ENCODE measurements around the gene KCNG3. TPM values are rescaled to one million over a fixed set of nuclear protein-coding genes. Genes with fewer than 3 reads are reported as not detected.

The KCNG3 gene
- total RNA-seq, 2 donors from 2014 or later: 0.84 to 1.5 TPM

- Histone ChIP-seq H3K9ac (ENCODE audit: extremely low read depth, low read length, poor library complexity, severe bottlenecking) (no peak overlapping the region), H3K4me3 (ENCODE audit: low read length) (no peak overlapping the region), H3K9me3 (ENCODE audit: control insufficient read depth, low read length) (no peaks in the 10 kb centered on the region), H3K4me1 (ENCODE audit: control insufficient read depth, insufficient read depth, low read length) (no peaks in the 10 kb centered on the region), H3K36me3 (ENCODE audit: control insufficient read depth, insufficient read depth, low read length) (no peaks in the 10 kb centered on the region), H3K27me3 (ENCODE audit: control insufficient read depth, insufficient read depth, low read length, poor library complexity, severe bottlenecking) (no peaks in the 10 kb centered on the region), H3K27ac (ENCODE audit: low read depth, low read length) (no peak overlapping the region)
- Mint-ChIP-seq H3K27me3 (ENCODE audit: insufficient read depth) (no peaks in the 10 kb centered on the region), H3K27ac (no peak overlapping the region), H3K36me3 (ENCODE audit: low read depth) (no peaks in the 10 kb centered on the region), H3K9me3 (no peaks in the 10 kb centered on the region), H3K4me1 (no peaks in the 10 kb centered on the region), H3K4me3 (no peak overlapping the region)
- 70 to 76% methylated on average over 2 of the region's 2 CpGs for WGBS, 2 experiments (ENCODE audit: insufficient coverage in 1 of 2, insufficient read length in 1 of 2)
- TF ChIP-seq CTCF (conservative IDR thresholded peaks at IDR 0.05): no peak
- no peak for DNase-seq
Observed at GRCh38 chr2:42435628-42436027, 58.2 kb downstream of the KCNG3 start.

- no peaks in the 10 kb centered on the region for H3K27me3 ChIP-seq (ENCODE audit: control insufficient read depth, insufficient read depth, low read length, poor library complexity, severe bottlenecking)
- no peak for DNase-seq
- H3K9ac ChIP-seq (ENCODE audit: extremely low read depth, low read length, poor library complexity, severe bottlenecking): no peak overlapping the region
- no peaks in the 10 kb centered on the region for H3K36me3 ChIP-seq (ENCODE audit: control insufficient read depth, insufficient read depth, low read length)
- no peaks in the 10 kb centered on the region for H3K4me1 Mint-ChIP-seq
- H3K36me3 Mint-ChIP-seq (ENCODE audit: low read depth): no peaks in the 10 kb centered on the region
- H3K4me3 Mint-ChIP-seq: no peak overlapping the region
- H3K9me3 Mint-ChIP-seq: no peaks in the 10 kb centered on the region
- H3K4me1 ChIP-seq (ENCODE audit: control insufficient read depth, insufficient read depth, low read length): no peaks in the 10 kb centered on the region
- H3K27me3 Mint-ChIP-seq (ENCODE audit: insufficient read depth): no peaks in the 10 kb centered on the region
- TF ChIP-seq CTCF (conservative IDR thresholded peaks at IDR 0.05): no peak
- H3K27ac ChIP-seq (ENCODE audit: low read depth, low read length): no peak overlapping the region
- H3K9me3 ChIP-seq (ENCODE audit: control insufficient read depth, low read length): no peaks in the 10 kb centered on the region
- no peak overlapping the region for H3K4me3 ChIP-seq (ENCODE audit: low read length)
- WGBS, 2 experiments (ENCODE audit: insufficient coverage in 1 of 2, insufficient read length in 1 of 2): 91 to 100% methylated on average over 2 to 4 of the region's 4 CpGs
- H3K27ac Mint-ChIP-seq: no peak overlapping the region
Observed at GRCh38 chr2:42430188-42430587, 63.6 kb downstream of the KCNG3 start.

- H3K36me3 ChIP-seq (ENCODE audit: control insufficient read depth, insufficient read depth, low read length): no peaks in the 10 kb centered on the region
- H3K27me3 ChIP-seq (ENCODE audit: control insufficient read depth, insufficient read depth, low read length, poor library complexity, severe bottlenecking): no peaks in the 10 kb centered on the region
- no peaks in the 10 kb centered on the region for H3K36me3 Mint-ChIP-seq (ENCODE audit: low read depth)
- H3K4me3 Mint-ChIP-seq: no peak overlapping the region
- H3K9me3 ChIP-seq (ENCODE audit: control insufficient read depth, low read length): no peaks in the 10 kb centered on the region
- no peaks in the 10 kb centered on the region for H3K4me1 Mint-ChIP-seq
- H3K4me3 ChIP-seq (ENCODE audit: low read length): no peak overlapping the region
- H3K27ac ChIP-seq (ENCODE audit: low read depth, low read length): no peak overlapping the region
- no peaks in the 10 kb centered on the region for H3K9me3 Mint-ChIP-seq
- 96 to 100% methylated on average over 1 to 2 of the region's 2 CpGs for WGBS, 2 experiments (ENCODE audit: insufficient coverage in 1 of 2, insufficient read length in 1 of 2)
- H3K27ac Mint-ChIP-seq: no peak overlapping the region
- H3K27me3 Mint-ChIP-seq (ENCODE audit: insufficient read depth): no peaks in the 10 kb centered on the region
- no peak overlapping the region for H3K9ac ChIP-seq (ENCODE audit: extremely low read depth, low read length, poor library complexity, severe bottlenecking)
- TF ChIP-seq CTCF (conservative IDR thresholded peaks at IDR 0.05): no peak
- H3K4me1 ChIP-seq (ENCODE audit: control insufficient read depth, insufficient read depth, low read length): no peaks in the 10 kb centered on the region
- DNase-seq: no peak
Observed at GRCh38 chr2:42429352-42429751, 64.4 kb downstream of the KCNG3 start.

Data from endodermal cell (in vitro differentiated cells).